PC-9 (cell line): ENCODE measurements around the gene SUCLA2. TPM values are rescaled to one million over a fixed set of nuclear protein-coding genes. Genes with fewer than 3 reads are reported as not detected.

Experiments used
- BruUV-seq: library from RNA; stranded (reverse); fragments of 400-500 nt; replicated peaks from 2 replicates; lab custom pipeline; 2021; lab: Mats Ljungman, UMichigan
- CTCF ChIA-PET: fragments of 300-600 bp; sonication (Branson Sonifier 250); formaldehyde crosslinking; loops from one replicate; lab custom pipeline; 2022; ENCODE audit warnings: antibody characterized with exemption; lab: Charles Lee
- POLR2A ChIA-PET: fragments of 300-600 bp; sonication (Branson Sonifier 250); formaldehyde crosslinking; loops from one replicate; lab custom pipeline; 2022; ENCODE audit warnings: antibody characterized with exemption; ENCODE audit not compliant: unreplicated experiment; lab: Charles Lee
- DNase-seq, 2 experiments: peaks; one replicate each; pipeline versions ENCODE4 v3.0.0 to v3.0.0-alpha.2; 2015 to 2022; ENCODE audit warnings: mixed read lengths in 1 of 2
- H2AFZ ChIP-seq: fragments of 200-600 bp; sonication (generic); 2 replicates; pipeline ENCODE4 v1.8.1; 2017; ENCODE audit warnings: antibody characterized with exemption
- H3F3A ChIP-seq: fragments of 200-600 bp; sonication (generic); 2 replicates; pipeline ENCODE4 v1.8.1; 2017; ENCODE audit warnings: antibody characterized with exemption, mild to moderate bottlenecking, low read depth; ENCODE audit not compliant: insufficient read depth
- H3K27ac ChIP-seq: fragments of 200-600 bp; sonication (generic); 2 replicates; pipeline ENCODE4 v1.6.1; 2016; ENCODE audit warnings: mixed run types
- H3K27me3 ChIP-seq: fragments of 200-600 bp; sonication (generic); 2 replicates; pipeline ENCODE4 v1.6.1; 2016; ENCODE audit warnings: low read depth, mixed run types; ENCODE audit not compliant: insufficient read depth
- H3K36me3 ChIP-seq: fragments of 200-600 bp; sonication (generic); 2 replicates; pipeline ENCODE4 v1.6.1; 2016; ENCODE audit warnings: low read depth, mixed run types
- H3K4me1 ChIP-seq: fragments of 200-600 bp; sonication (generic); replicated peaks from 2 replicates; pipeline ENCODE4 v1.6.1; 2016; ENCODE audit warnings: mixed run types; ENCODE audit not compliant: insufficient read depth
- H3K4me2 ChIP-seq: fragments of 200-600 bp; sonication (generic); 2 replicates; pipeline ENCODE4 v1.6.1; 2017; ENCODE audit warnings: mixed run types
- H3K4me3 ChIP-seq: fragments of 200-600 bp; sonication (generic); 2 replicates; pipeline ENCODE4 v1.6.1; 2016; ENCODE audit warnings: mixed run types
- H3K79me2 ChIP-seq: fragments of 200-600 bp; sonication (generic); 2 replicates; pipeline ENCODE4 v1.6.1; 2017; ENCODE audit warnings: low read depth, mixed run types
- H3K9me2 ChIP-seq: fragments of 200-600 bp; sonication (generic); 2 replicates; pipeline ENCODE4 v1.8.1; 2017; ENCODE audit warnings: mild to moderate bottlenecking; ENCODE audit not compliant: insufficient read depth
- H3K9me3 ChIP-seq: fragments of 200-600 bp; sonication (generic); 2 replicates; pipeline ENCODE4 v1.8.1; 2016; ENCODE audit warnings: low read depth; ENCODE audit not compliant: insufficient read depth
- H4K20me1 ChIP-seq: fragments of 200-600 bp; sonication (generic); 2 replicates; pipeline ENCODE4 v1.8.1; 2017; ENCODE audit not compliant: insufficient read depth
- EZH2 ChIP-seq: fragments of 200-600 bp; sonication (generic); IDR thresholded peaks from 2 replicates; pipeline ENCODE4 v1.8.0; 2017; ENCODE audit warnings: antibody characterized with exemption, low read depth
- intact Hi-C: fragments of 100-400 bp; cut with micrococcal nuclease; formaldehyde crosslinking; loops from one replicate; pipeline ENCODE4 v1.10.0; 2022; ENCODE audit not compliant: unreplicated experiment
- total RNA-seq: library from RNA; stranded (reverse); gene quantifications from 2 replicates; pipeline ENCODE4 v1.2.3, GENCODE V29; 2021
- TF ChIP-seq, protein P1 (sequence below): fragments of 200-600 bp; sonication (generic); conservative IDR thresholded peaks from 2 replicates; pipeline ENCODE4 v1.6.1; 2017; ENCODE audit warnings: mixed run types, antibody characterized with exemption, mild to moderate bottlenecking, moderate library complexity

The SUCLA2 gene
- total RNA-seq, 1 experiment from 2014 or later, result 44.8 TPM

- H3K9me3 ChIP-seq, result no peaks in the 10 kb centered on the region
- H2AFZ ChIP-seq, result no peak overlapping the region
- H3K27ac ChIP-seq, result no peak overlapping the region
- H3K36me3 ChIP-seq, result no peaks in the 10 kb centered on the region
- no peaks in the 10 kb centered on the region for H4K20me1 ChIP-seq
- no TSS peak for BruUV-seq
- no peak overlapping the region for H3K4me2 ChIP-seq
- H3K27me3 ChIP-seq, result no peaks in the 10 kb centered on the region
- H3K4me3 ChIP-seq, result no peak overlapping the region
- H3K4me1 ChIP-seq, result peaks cover 40% of the 10 kb centered on the region
- POLR2A ChIA-PET, result no interaction called here
- intact Hi-C loops, result no loop called here
- no peak for DNase-seq
- no peaks in the 10 kb centered on the region for H3K9me2 ChIP-seq
- TF ChIP-seq, protein P1, sequence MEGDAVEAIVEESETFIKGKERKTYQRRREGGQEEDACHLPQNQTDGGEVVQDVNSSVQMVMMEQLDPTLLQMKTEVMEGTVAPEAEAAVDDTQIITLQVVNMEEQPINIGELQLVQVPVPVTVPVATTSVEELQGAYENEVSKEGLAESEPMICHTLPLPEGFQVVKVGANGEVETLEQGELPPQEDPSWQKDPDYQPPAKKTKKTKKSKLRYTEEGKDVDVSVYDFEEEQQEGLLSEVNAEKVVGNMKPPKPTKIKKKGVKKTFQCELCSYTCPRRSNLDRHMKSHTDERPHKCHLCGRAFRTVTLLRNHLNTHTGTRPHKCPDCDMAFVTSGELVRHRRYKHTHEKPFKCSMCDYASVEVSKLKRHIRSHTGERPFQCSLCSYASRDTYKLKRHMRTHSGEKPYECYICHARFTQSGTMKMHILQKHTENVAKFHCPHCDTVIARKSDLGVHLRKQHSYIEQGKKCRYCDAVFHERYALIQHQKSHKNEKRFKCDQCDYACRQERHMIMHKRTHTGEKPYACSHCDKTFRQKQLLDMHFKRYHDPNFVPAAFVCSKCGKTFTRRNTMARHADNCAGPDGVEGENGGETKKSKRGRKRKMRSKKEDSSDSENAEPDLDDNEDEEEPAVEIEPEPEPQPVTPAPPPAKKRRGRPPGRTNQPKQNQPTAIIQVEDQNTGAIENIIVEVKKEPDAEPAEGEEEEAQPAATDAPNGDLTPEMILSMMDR, result no peak
- TF ChIP-seq EZH2, result no peak
- H3K79me2 ChIP-seq, result no peaks in the 10 kb centered on the region
- CTCF ChIA-PET, result no interaction called here
- H3F3A ChIP-seq, result peaks cover 21% of the 10 kb centered on the region
These were observed 9.6 kb upstream of the SUCLA2 start for GRCh38 chr13:48010698-48011097.

- no TSS peak for BruUV-seq
- intact Hi-C loops, result loop anchor here (2.0 kb wide), 1 partner anchor 28 kb away; the partner anchor contains the start of gene NUDT15
These were observed 8.2 kb upstream of the SUCLA2 start for GRCh38 chr13:48009284-48009683.

DNA sequence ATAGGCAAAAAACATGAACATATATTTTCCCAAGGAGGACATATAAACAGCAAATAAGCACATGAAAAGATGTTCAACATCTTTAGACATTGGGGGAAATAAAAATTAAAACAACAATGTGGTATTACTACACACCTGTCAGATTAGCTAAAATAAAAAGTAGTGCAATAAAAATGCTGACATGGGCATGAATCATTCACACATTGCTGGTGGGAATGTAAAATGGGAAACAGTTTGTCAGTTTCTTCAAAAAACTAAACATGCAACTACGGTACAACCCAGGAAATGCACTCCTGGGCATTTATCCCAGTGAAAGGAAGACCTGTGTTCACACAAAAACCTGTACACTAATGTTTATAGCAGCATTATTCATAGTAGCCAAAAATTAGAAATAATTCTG lies 5.3 kb upstream of the SUCLA2 start:
- no peak overlapping the region for H3K4me3 ChIP-seq
- no peaks in the 10 kb centered on the region for H3K9me2 ChIP-seq
- POLR2A ChIA-PET, result no interaction called here

More at GRCh38 chr13:48009284-48009683, 8.2 kb upstream of the SUCLA2 start:
- H3K9me3 ChIP-seq, result no peaks in the 10 kb centered on the region
- DNase-seq, result peak; percentile 67 to 97
- ChIA-PET POLR2A (no interaction called here), CTCF (no interaction called here)
- H3K27me3 ChIP-seq, result no peaks in the 10 kb centered on the region
- H3K9me2 ChIP-seq, result no peaks in the 10 kb centered on the region
- H3K4me2 ChIP-seq, result peak overlapping the region; percentile 59
- TF ChIP-seq, protein P1, result no peak
- TF ChIP-seq EZH2, result no peak
- H3K36me3 ChIP-seq, result no peaks in the 10 kb centered on the region
- H2AFZ ChIP-seq, result no peak overlapping the region
- peaks cover 41% of the 10 kb centered on the region for H3K4me1 ChIP-seq
- peaks cover 21% of the 10 kb centered on the region for H3F3A ChIP-seq
- H4K20me1 ChIP-seq, result no peaks in the 10 kb centered on the region
- H3K79me2 ChIP-seq, result no peaks in the 10 kb centered on the region
- peak overlapping the region; percentile 9; the same call in 1 of the 2 replicates for H3K4me3 ChIP-seq
- H3K27ac ChIP-seq, result peak overlapping the region; percentile 68

More for the DNA sequence above, 5.3 kb upstream of the SUCLA2 start:
- Histone ChIP-seq H4K20me1 (no peaks in the 10 kb centered on the region), H3K27me3 (no peaks in the 10 kb centered on the region), H3K9me3 (no peaks in the 10 kb centered on the region), H3F3A (peaks cover 34% of the 10 kb centered on the region), H2AFZ (no peak overlapping the region), H3K79me2 (no peaks in the 10 kb centered on the region), H3K27ac (peak overlapping the region; percentile 64), H3K4me2 (peak overlapping the region; percentile 6; the same call in 1 of the 2 replicates), H3K36me3 (no peaks in the 10 kb centered on the region), H3K4me1 (peaks cover 54% of the 10 kb centered on the region)
- intact Hi-C loops, result no loop called here
- BruUV-seq, result no TSS peak
- DNase-seq, result peak in 1 of 2 experiments; percentile 35
- CTCF ChIA-PET, result no interaction called here
- TF ChIP-seq, protein P1, result no peak
- no peak for TF ChIP-seq EZH2
